ENCODE results near the gene ZNF541. TPM values are rescaled to one million over a fixed set of nuclear protein-coding genes. Genes with fewer than 3 reads are reported as not detected.

Gene ZNF541
- total and polyA plus RNA-seq, 10 of the 15 experiments (the other 5 are each of a cell fraction or from before 2014, with no cell fraction given) = 0.03 to 0.12 (median 0.07) TPM; not detected in 4

DNA sequence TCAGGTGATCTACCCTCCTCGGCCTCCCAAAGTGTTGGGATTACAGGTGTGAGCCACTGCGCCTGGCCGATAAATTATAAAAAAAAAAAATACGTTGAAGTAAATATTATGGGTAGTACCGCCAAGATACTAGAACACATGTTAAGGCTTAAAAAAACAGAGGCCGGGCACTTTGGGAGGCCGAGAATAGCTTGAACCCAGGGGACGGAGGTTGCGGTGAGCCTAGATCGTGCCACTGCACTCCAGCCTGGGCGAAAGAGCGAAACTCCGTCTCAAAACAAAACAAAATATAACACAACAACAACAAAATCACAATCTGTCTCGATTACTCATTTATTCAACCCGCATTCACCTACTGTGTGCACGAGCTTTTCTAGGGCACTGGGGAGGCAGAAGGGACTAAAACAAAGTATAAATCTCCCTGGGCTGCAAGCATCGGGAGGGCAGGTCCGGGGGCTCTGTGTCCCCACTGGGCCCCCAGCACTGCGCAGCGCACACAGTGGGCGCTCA, 34.7 kb upstream of the ZNF541 start:
- H2AFZ ChIP-seq (ENCODE audit: control insufficient read depth, low read depth, low read length) = peak overlapping the region; percentile 89
- ATAC-seq = no peak
- ChIA-PET POLR2A (interaction anchor here (0.6 to 1.4 kb wide), 4 partner anchors 87 to 294 kb away, joined by 3 to 6 read pairs (median 4); partner anchors contain the start of gene NAPA), RAD21 (ENCODE audit: unreplicated experiment) (interaction anchor here (2.0 kb wide), 1 partner anchor 92 kb away, joined by 6 read pairs; the partner anchor contains the start of gene NAPA), SMC1A (ENCODE audit: uncharacterized antibody, unreplicated experiment) (interaction anchor here (1.2 kb wide), 1 partner anchor 9 kb away, joined by 3 read pairs; no protein-coding TSS in a partner anchor), CTCF (no interaction called here)
- peak overlapping the region; percentile 96 for H3K9ac ChIP-seq (ENCODE audit: control insufficient read depth, insufficient read depth, low read length)
- peaks cover 8% of the 10 kb centered on the region; the same call in 1 of the 2 replicates for H3K4me1 ChIP-seq (ENCODE audit: control insufficient read depth, insufficient read depth, low read length)
- WGBS (ENCODE audit: insufficient coverage, insufficient replicate concordance, low lambda C conversion rate, missing lambda C conversion rate) = under 1% methylated on average over 21 of the region's 21 CpGs
- H3K9me3 ChIP-seq (replicated peaks; ENCODE audit: control insufficient read depth, insufficient read depth, low read length) = no peaks in the 10 kb centered on the region
- no peaks in the 10 kb centered on the region; the same call in 1 of the 2 replicates for H4K20me1 ChIP-seq (ENCODE audit: control insufficient read depth, insufficient read depth)
- no peak for FAIRE-seq
- H3K27me3 ChIP-seq (replicated peaks in 1 of 2; ENCODE audit: control insufficient read depth in 2 of 2, insufficient read depth in 2 of 2, low read length in 1 of 2) = no peaks in the 10 kb centered on the region
- no peak for DNase-seq (ENCODE audit: low read depth, low spot score)
- intact Hi-C loops (cut with micrococcal nuclease; ENCODE audit: unreplicated experiment) = loop anchor here (1.0 kb wide), 2 partner anchors 7 to 92 kb away; partner anchors contain the start of gene NAPA
- in situ Hi-C loops (cut with MboI) = no loop called here
- no peaks in the 10 kb centered on the region for H3K36me3 ChIP-seq (ENCODE audit: control insufficient read depth in 2 of 2, insufficient read depth in 2 of 2, low read length in 1 of 2)
- peak overlapping the region; percentile 97 for H3K4me3 ChIP-seq
- BruUV-seq (replicated peaks) = no TSS peak
- H3K4me2 ChIP-seq (ENCODE audit: control insufficient read depth, insufficient read depth) = peak overlapping the region; percentile 84
- H3K79me2 ChIP-seq (ENCODE audit: control insufficient read depth, insufficient read depth, low read length) = peaks cover 42% of the 10 kb centered on the region
- peak overlapping the region; percentile 94 for H3K27ac ChIP-seq (ENCODE audit: control insufficient read depth, insufficient read depth)
- TF ChIP-seq HDGF (IDR thresholded peaks at IDR 0.05) = 0 out of 2 replicates have a peak, but pooled peaks have one; percentile 9
- TF ChIP-seq DPF2 (IDR thresholded peaks at IDR 0.05) = peak; percentile 95
- no peak for TF ChIP-seq RAD51 (IDR thresholded peaks at IDR 0.05)
- TF ChIP-seq, protein P1, sequence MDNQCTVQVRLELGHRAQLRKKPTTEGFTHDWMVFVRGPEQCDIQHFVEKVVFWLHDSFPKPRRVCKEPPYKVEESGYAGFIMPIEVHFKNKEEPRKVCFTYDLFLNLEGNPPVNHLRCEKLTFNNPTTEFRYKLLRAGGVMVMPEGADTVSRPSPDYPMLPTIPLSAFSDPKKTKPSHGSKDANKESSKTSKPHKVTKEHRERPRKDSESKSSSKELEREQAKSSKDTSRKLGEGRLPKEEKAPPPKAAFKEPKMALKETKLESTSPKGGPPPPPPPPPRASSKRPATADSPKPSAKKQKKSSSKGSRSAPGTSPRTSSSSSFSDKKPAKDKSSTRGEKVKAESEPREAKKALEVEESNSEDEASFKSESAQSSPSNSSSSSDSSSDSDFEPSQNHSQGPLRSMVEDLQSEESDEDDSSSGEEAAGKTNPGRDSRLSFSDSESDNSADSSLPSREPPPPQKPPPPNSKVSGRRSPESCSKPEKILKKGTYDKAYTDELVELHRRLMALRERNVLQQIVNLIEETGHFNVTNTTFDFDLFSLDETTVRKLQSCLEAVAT (IDR thresholded peaks at IDR 0.05) = peak; percentile 99
- no peak for TF ChIP-seq HCFC1 (IDR thresholded peaks at IDR 0.05; ENCODE audit: low read length)
- TF ChIP-seq SMC3 (IDR thresholded peaks at IDR 0.05; ENCODE audit: borderline replicate concordance, low read length) = no peak
- TF ChIP-seq, protein P2, sequence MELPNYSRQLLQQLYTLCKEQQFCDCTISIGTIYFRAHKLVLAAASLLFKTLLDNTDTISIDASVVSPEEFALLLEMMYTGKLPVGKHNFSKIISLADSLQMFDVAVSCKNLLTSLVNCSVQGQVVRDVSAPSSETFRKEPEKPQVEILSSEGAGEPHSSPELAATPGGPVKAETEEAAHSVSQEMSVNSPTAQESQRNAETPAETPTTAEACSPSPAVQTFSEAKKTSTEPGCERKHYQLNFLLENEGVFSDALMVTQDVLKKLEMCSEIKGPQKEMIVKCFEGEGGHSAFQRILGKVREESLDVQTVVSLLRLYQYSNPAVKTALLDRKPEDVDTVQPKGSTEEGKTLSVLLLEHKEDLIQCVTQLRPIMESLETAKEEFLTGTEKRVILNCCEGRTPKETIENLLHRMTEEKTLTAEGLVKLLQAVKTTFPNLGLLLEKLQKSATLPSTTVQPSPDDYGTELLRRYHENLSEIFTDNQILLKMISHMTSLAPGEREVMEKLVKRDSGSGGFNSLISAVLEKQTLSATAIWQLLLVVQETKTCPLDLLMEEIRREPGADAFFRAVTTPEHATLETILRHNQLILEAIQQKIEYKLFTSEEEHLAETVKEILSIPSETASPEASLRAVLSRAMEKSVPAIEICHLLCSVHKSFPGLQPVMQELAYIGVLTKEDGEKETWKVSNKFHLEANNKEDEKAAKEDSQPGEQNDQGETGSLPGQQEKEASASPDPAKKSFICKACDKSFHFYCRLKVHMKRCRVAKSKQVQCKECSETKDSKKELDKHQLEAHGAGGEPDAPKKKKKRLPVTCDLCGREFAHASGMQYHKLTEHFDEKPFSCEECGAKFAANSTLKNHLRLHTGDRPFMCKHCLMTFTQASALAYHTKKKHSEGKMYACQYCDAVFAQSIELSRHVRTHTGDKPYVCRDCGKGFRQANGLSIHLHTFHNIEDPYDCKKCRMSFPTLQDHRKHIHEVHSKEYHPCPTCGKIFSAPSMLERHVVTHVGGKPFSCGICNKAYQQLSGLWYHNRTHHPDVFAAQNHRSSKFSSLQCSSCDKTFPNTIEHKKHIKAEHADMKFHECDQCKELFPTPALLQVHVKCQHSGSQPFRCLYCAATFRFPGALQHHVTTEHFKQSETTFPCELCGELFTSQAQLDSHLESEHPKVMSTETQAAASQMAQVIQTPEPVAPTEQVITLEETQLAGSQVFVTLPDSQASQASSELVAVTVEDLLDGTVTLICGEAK (IDR thresholded peaks at IDR 0.05; ENCODE audit: borderline replicate concordance) = 0 out of 2 replicates have a peak, but pooled peaks have one; percentile 10
- no peak for TF ChIP-seq POLR2AphosphoS5 (IDR thresholded peaks at IDR 0.05; ENCODE audit: low read length)
